ENCODE data around the gene CEACAM6.

CEACAM6 gene

GRCh38 chr19:41769608-41770007 is 14.3 kb downstream of the CEACAM6 start:
- TF ChIP-seq CTCF (IDR thresholded peaks at IDR 0.05; ENCODE audit: insufficient read depth, low read depth, low read length, missing control alignments), result no peak
- H3K4me3 ChIP-seq (ENCODE audit: low read depth, low read length), result no peak overlapping the region
- no peak for DNase-seq (ENCODE audit: low read depth)

DNA sequence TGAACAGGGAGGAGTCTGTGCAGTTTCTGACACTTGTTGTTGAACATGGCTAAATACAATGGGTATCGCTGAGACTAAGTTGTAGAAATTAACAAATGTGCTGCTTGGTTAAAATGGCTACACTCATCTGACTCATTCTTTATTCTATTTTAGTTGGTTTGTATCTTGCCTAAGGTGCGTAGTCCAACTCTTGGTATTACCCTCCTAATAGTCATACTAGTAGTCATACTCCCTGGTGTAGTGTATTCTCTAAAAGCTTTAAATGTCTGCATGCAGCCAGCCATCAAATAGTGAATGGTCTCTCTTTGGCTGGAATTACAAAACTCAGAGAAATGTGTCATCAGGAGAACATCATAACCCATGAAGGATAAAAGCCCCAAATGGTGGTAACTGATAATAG is 16.1 kb downstream of the CEACAM6 start:
- no peak for TF ChIP-seq CTCF (IDR thresholded peaks at IDR 0.05; ENCODE audit: insufficient read depth, low read depth, low read length, missing control alignments)
- DNase-seq (ENCODE audit: low read depth), result no peak
- no peak overlapping the region for H3K4me3 ChIP-seq (ENCODE audit: low read depth, low read length)

DNA sequence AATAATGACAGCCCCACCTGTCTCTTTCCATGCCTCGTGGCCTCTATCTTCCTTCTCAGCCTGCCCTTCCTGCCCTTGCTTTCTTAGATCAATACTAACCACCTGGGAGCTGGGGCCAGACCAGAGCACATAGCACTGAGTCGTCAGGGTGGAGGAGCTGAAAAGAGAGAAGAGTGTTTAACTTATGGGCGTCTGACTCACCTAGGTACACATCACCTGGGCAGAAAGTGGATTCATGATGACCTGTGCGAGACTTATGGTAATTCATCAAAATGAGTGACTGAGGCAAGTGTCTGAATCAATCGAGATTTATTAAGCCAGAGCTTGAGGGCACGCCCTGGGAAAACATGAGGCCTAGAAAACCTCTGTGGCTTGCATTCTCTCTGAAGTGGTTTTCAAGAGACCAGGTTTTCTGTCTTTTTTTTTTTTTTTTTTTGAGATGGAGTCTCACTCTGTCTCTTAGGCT is 19.2 kb downstream of the CEACAM6 start:
- no peak overlapping the region for H3K4me3 ChIP-seq (ENCODE audit: low read depth, low read length)
- TF ChIP-seq CTCF (IDR thresholded peaks at IDR 0.05; ENCODE audit: insufficient read depth, low read depth, low read length, missing control alignments), result no peak
- DNase-seq (ENCODE audit: low read depth), result no peak

DNA sequence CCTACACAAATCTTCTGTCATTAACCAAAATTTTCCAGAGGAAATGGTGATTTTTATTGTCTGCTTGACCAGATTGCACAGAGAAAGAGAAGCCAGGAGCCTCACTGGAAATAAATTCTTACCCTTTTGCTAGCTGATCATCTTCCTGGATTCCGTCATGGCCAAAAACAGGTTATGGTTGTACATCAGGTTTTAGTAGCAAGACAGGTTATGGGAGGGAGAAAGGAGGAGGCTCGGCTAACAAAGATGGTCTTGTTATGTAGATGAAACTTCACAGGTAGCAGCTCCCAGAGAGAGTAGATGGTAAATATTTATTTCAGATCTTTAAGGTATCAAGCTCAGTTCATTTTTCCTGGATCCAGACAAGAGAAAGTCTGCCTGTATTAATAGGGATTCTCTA is 21.4 kb downstream of the CEACAM6 start:
- no peak overlapping the region for H3K4me3 ChIP-seq (ENCODE audit: low read depth, low read length)
- TF ChIP-seq CTCF (IDR thresholded peaks at IDR 0.05; ENCODE audit: insufficient read depth, low read depth, low read length, missing control alignments), result no peak

DNA sequence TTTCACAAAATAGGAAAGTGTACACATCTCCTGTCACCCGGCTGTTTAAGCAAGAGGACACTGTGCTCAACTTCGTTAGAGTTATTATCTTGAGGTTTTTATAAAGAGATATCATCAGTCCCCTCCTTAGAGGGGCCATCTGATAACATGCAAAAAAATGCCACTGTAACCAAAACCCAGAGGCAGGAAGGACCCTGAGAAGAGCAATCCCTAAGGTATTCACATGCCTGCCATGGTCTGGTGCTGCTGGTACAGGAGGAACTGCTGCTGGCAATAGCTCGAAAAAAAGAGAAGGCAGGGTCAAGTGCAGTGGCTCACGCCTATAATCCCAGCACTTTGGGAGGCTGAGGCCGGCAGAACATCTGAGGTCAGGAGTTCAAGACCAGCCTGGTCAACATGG is 28.3 kb downstream of the CEACAM6 start:
- DNase-seq (ENCODE audit: low read depth), result no peak
- TF ChIP-seq CTCF (IDR thresholded peaks at IDR 0.05; ENCODE audit: insufficient read depth, low read depth, low read length, missing control alignments), result no peak
- H3K4me3 ChIP-seq (ENCODE audit: low read depth, low read length), result no peak overlapping the region

More for the DNA sequence above, 21.4 kb downstream of the CEACAM6 start:
- DNase-seq (ENCODE audit: low read depth), result no peak

DNA sequence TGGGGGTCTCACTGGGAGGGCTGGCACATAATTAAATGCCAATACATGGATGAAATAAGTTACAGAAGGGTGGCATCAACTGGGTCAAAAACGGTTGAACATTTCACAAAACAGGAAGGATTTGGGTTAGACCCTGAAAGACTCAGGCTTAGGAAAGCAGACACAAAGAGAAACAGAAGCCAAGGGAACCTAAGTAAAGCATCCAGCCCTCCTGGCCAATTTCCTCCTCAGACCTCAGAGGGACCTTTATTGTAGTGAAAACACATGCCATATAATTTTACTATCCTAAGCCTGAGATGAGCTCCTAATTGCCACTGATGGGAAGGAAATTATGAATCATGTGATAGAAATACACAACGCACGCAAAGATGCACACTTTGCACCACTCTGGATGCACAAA is 29.0 kb downstream of the CEACAM6 start:
- no peak overlapping the region for H3K4me3 ChIP-seq (ENCODE audit: low read depth, low read length)
- no peak for DNase-seq (ENCODE audit: low read depth)
- TF ChIP-seq CTCF (IDR thresholded peaks at IDR 0.05; ENCODE audit: insufficient read depth, low read depth, low read length, missing control alignments), result no peak

- peak; percentile 28 for DNase-seq (ENCODE audit: low read depth)
- no peak for TF ChIP-seq CTCF (IDR thresholded peaks at IDR 0.05; ENCODE audit: insufficient read depth, low read depth, low read length, missing control alignments)
- no peak overlapping the region for H3K4me3 ChIP-seq (ENCODE audit: low read depth, low read length)
These were observed 29.4 kb downstream of the CEACAM6 start for GRCh38 chr19:41784743-41785142.
